GM23338 (cell line): ENCODE results near the gene CDH9. TPM values are rescaled to one million over a fixed set of nuclear protein-coding genes. Genes with fewer than 3 reads are reported as not detected.

Source experiments
- ATAC-seq: fragments of 200-7000 bp; cut with Tn5 transposase; 3 replicates; pipeline ENCODE4 v1.9.1; 2020
- DNase-seq: peaks from one replicate; pipeline ENCODE4 v3.0.0-alpha.2; 2015; ENCODE audit warnings: low spot score
- H2AFZ ChIP-seq: fragments of 200-600 bp; sonication (generic); 2 replicates; pipeline ENCODE4 v1.8.0; 2016; ENCODE audit warnings: antibody characterized with exemption, mild to moderate bottlenecking, moderate library complexity
- H3F3A ChIP-seq: fragments of 200-600 bp; sonication (generic); replicated peaks from 2 replicates; pipeline ENCODE4 v1.8.0; 2017; ENCODE audit warnings: antibody characterized with exemption, mixed run types, low read depth
- H3K27ac ChIP-seq: fragments of 200-600 bp; sonication (generic); 2 replicates; pipeline ENCODE4 v1.6.1; 2016; ENCODE audit warnings: low read depth
- H3K27me3 ChIP-seq: fragments of 200-600 bp; sonication (generic); 2 replicates; pipeline ENCODE4 v1.8.0; 2016; ENCODE audit warnings: mild to moderate bottlenecking, mixed run types, moderate library complexity; ENCODE audit not compliant: insufficient read depth
- H3K36me3 ChIP-seq: fragments of 200-600 bp; sonication (generic); 2 replicates; pipeline ENCODE4 v1.8.0; 2016; ENCODE audit warnings: mild to moderate bottlenecking; ENCODE audit not compliant: insufficient read depth
- H3K4me1 ChIP-seq: fragments of 200-600 bp; sonication (generic); 2 replicates; pipeline ENCODE4 v1.8.0; 2016; ENCODE audit warnings: mild to moderate bottlenecking, moderate library complexity; ENCODE audit not compliant: insufficient read depth
- H3K4me2 ChIP-seq: fragments of 200-600 bp; sonication (generic); 2 replicates; pipeline ENCODE4 v1.7.1; 2017; ENCODE audit warnings: mixed run types
- H3K4me3 ChIP-seq: fragments of 200-600 bp; sonication (generic); 2 replicates; pipeline ENCODE4 v1.6.1; 2016; ENCODE audit warnings: mixed run types
- H3K79me2 ChIP-seq: fragments of 200-600 bp; sonication (generic); replicated peaks from 2 replicates; pipeline ENCODE4 v1.8.0; 2017; ENCODE audit warnings: mild to moderate bottlenecking; ENCODE audit not compliant: insufficient read depth
- H3K9me2 ChIP-seq: fragments of 200-600 bp; sonication (generic); 2 replicates; pipeline ENCODE4 v1.8.0; 2017; ENCODE audit not compliant: insufficient read depth
- H4K20me1 ChIP-seq: fragments of 200-600 bp; sonication (generic); replicated peaks from 2 replicates; pipeline ENCODE4 v1.8.0; 2017; ENCODE audit warnings: mild to moderate bottlenecking; ENCODE audit not compliant: insufficient read depth
- H3K27ac Mint-ChIP-seq: 2 replicates; pipeline ENCODE4 v1.8.0; 2020; ENCODE audit warnings: inconsistent platforms, mild to moderate bottlenecking, moderate library complexity, mixed read lengths
- H3K27me3 Mint-ChIP-seq: 3 replicates; pipeline ENCODE4 v1.8.0; 2022; ENCODE audit warnings: low read depth, mild to moderate bottlenecking, moderate library complexity, mixed read lengths, inconsistent platforms; ENCODE audit not compliant: insufficient read depth, poor library complexity
- H3K36me3 Mint-ChIP-seq: 3 replicates; pipeline ENCODE4 v1.8.0; 2021; ENCODE audit warnings: low read depth, mild to moderate bottlenecking, inconsistent platforms, moderate library complexity, mixed read lengths
- H3K4me1 Mint-ChIP-seq: 3 replicates; pipeline ENCODE4 v1.8.0; 2020; ENCODE audit warnings: mild to moderate bottlenecking, inconsistent platforms, mixed read lengths
- H3K4me3 Mint-ChIP-seq: 3 replicates; pipeline ENCODE4 v1.8.0; 2021; ENCODE audit warnings: moderate library complexity, mild to moderate bottlenecking, inconsistent platforms, mixed read lengths
- H3K9me3 Mint-ChIP-seq: 3 replicates; pipeline ENCODE4 v1.8.0; 2020; ENCODE audit warnings: moderate library complexity, mild to moderate bottlenecking, inconsistent platforms, mixed read lengths
- CREB1 ChIP-seq: fragments of 250-450 bp; sonication (Bioruptor Pico); IDR thresholded peaks from 2 replicates; pipeline ENCODE4 v1.5.0; 2020; ENCODE audit warnings: low read depth, mild to moderate bottlenecking, moderate library complexity
- CTCF ChIP-seq, 2 experiments: fragments of 200-600 bp in 1 of 2; sonication (generic) in 1 of 2; conservative IDR thresholded peaks; 2 replicates each; pipeline versions ENCODE4 v1.5.1 to v1.6.1; 2016 to 2017; ENCODE audit warnings: antibody characterized with exemption in 2 of 2, low read depth in 2 of 2, mild to moderate bottlenecking in 2 of 2, moderate library complexity in 1 of 2
- NANOG ChIP-seq: IDR thresholded peaks from 2 replicates; pipeline ENCODE4 v1.6.1; 2016; ENCODE audit warnings: antibody characterized with exemption, borderline replicate concordance
- POLR2AphosphoS5 ChIP-seq: IDR thresholded peaks from 2 replicates; pipeline ENCODE4 v1.6.1; 2016; ENCODE audit warnings: antibody characterized with exemption, low read depth
- REST ChIP-seq: IDR thresholded peaks from one replicate; pipeline ENCODE4 v1.6.1; 2018; ENCODE audit warnings: antibody characterized with exemption; ENCODE audit not compliant: unreplicated experiment
- ZNF462 ChIP-seq: fragments of 250-450 bp; sonication (Bioruptor Pico); IDR thresholded peaks from 2 replicates; pipeline ENCODE4 v1.5.0; 2020; ENCODE audit warnings: mild to moderate bottlenecking, moderate library complexity
- polyA plus RNA-seq: library from polyadenylated mRNA; unstranded; fragments of >200 nt; fragmentation: Nextera tagmentation; extraction: Ambion mirVana; gene quantifications from 2 replicates; pipeline ENCODE4 v1.2.1, GENCODE V29; 2016
- total RNA-seq: library from RNA; depleted of rRNA; stranded (reverse); fragments of >200 nt; shearing (Covaris generic); gene quantifications from 2 replicates; pipeline ENCODE4 v1.2.3, GENCODE V29; 2014

Gene CDH9
- total and polyA plus RNA-seq, 2 experiments from 2014 or later: 0.26 to 0.31 TPM

GRCh38 chr5:26893078-26893477 lies 145.3 kb downstream of the CDH9 start (continued):
- TF ChIP-seq ZNF462: no peak
- no peak for TF ChIP-seq POLR2AphosphoS5
- no peak for TF ChIP-seq CREB1 (CRISPR knock-in tag)
- TF ChIP-seq REST: no peak

- DNase-seq (no peak), ATAC-seq (no peak)
- Histone ChIP-seq H3F3A (no peaks in the 10 kb centered on the region), H3K27me3 (no peaks in the 10 kb centered on the region), H3K9me2 (no peaks in the 10 kb centered on the region), H3K4me3 (no peak overlapping the region), H3K4me1 (no peaks in the 10 kb centered on the region), H3K36me3 (no peaks in the 10 kb centered on the region), H3K27ac (no peak overlapping the region), H3K4me2 (no peak overlapping the region), H2AFZ (no peak overlapping the region), H3K79me2 (no peaks in the 10 kb centered on the region), H4K20me1 (no peaks in the 10 kb centered on the region)
- Mint-ChIP-seq H3K36me3 (no peaks in the 10 kb centered on the region), H3K27ac (no peak overlapping the region), H3K9me3 (no peaks in the 10 kb centered on the region), H3K4me1 (no peaks in the 10 kb centered on the region), H3K27me3 (no peaks in the 10 kb centered on the region), H3K4me3 (no peak overlapping the region)
- TF ChIP-seq NANOG (no peak), CTCF (conservative IDR thresholded peaks at IDR 0.05; ENCODE audit: low read depth in 2 of 2) (no peak)
Observed at GRCh38 chr5:26889815-26890214, 148.6 kb downstream of the CDH9 start.
